HUES48 (cell line): ENCODE results near the gene ASIC3.

ENCODE experiments used
- H3K27ac ChIP-seq: one replicate; pipeline ENCODE4 v1.7.0; 2013; ENCODE audit warnings: low read depth, low read length, inconsistent platforms
- H3K27me3 ChIP-seq: 2 replicates; pipeline ENCODE4 v1.6.1; 2013; ENCODE audit warnings: mild to moderate bottlenecking, low read length; ENCODE audit not compliant: control insufficient read depth, insufficient read depth
- H3K36me3 ChIP-seq: 2 replicates; pipeline ENCODE4 v1.6.1; 2013; ENCODE audit warnings: low read length; ENCODE audit not compliant: control insufficient read depth, insufficient read depth
- H3K4me1 ChIP-seq: 2 replicates; pipeline ENCODE4 v1.6.1; 2013; ENCODE audit warnings: mild to moderate bottlenecking, low read length; ENCODE audit not compliant: control insufficient read depth, insufficient read depth
- H3K4me3 ChIP-seq: 2 replicates; pipeline ENCODE4 v1.5.1; 2013; ENCODE audit warnings: mild to moderate bottlenecking, low read depth, low read length
- H3K9ac ChIP-seq: 2 replicates; pipeline ENCODE4 v1.6.1; 2013; ENCODE audit warnings: mild to moderate bottlenecking, low read depth, low read length, moderate library complexity
- H3K9me3 ChIP-seq: 2 replicates; pipeline ENCODE4 v1.6.1; 2013; ENCODE audit warnings: low read length; ENCODE audit not compliant: control insufficient read depth, insufficient read depth

Gene ASIC3

DNA sequence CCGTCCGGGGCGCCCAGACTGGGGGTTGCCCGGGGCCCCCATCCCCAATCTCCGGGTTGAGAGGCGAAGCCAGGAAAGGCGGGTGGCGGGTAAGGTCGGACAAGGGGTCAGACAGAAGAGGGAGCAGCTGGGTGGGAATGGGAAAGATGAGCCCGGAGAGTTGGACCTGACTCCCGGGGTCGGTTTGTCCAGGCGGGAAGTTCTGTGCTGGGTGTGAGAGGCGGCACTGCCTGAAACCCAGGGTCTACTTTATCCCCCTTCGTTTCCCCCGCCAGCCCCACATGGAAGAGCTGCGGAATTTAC, 11.7 kb downstream of the ASIC3 start:
- peaks cover 7% of the 10 kb centered on the region for H3K36me3 ChIP-seq
- no peaks in the 10 kb centered on the region for H3K9me3 ChIP-seq
- peak overlapping the region; percentile 13; the same call in 1 of the 2 replicates for H3K9ac ChIP-seq
- peak overlapping the region; percentile 86 for H3K4me3 ChIP-seq
- H3K4me1 ChIP-seq: peaks cover 44% of the 10 kb centered on the region
- H3K27ac ChIP-seq: peak overlapping the region; percentile 91
- H3K27me3 ChIP-seq: peaks cover 4% of the 10 kb centered on the region; the same call in 1 of the 2 replicates

DNA sequence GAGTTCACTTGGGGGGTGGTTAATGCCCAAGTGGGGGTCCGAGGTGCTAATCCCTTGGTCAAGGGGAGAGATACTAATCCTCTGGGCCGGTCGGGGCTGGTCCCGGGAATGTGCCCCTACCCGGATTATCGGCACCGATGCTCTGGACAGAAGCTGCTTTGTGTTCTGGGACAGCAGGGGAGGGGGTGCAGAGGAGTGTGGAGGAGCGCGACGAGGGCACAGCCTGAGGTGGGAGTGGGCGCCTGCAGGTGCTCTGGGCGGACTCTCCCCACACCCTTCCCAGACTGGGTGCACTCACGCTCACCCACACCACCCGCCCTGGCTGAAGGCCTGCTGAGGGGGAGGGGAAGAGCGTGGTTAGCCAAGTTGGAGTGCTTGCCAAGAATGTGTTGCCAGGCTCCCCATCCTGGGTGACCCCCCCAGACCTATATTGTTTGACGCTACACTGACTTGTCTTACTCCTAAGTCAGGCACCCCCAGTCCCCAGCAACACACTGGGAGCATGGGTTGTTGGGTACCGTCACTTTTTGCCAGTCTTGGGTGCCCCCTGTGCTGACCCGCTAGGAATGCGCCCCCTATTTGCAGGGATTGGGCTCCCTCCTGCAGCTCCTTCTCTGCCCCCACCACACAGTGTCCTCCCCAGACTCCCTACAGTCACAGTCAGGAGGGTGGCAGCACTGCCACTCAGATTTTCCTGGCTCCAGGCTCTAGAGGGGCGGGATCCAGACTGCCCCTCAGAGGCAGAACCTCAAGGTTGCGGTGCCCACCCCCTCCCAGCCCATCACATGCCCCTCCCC, 12.3 kb downstream of the ASIC3 start:
- Histone ChIP-seq H3K9me3 (no peaks in the 10 kb centered on the region), H3K9ac (peak overlapping the region; percentile 13; the same call in 1 of the 2 replicates), H3K4me1 (peaks cover 44% of the 10 kb centered on the region), H3K27me3 (peaks cover 4% of the 10 kb centered on the region; the same call in 1 of the 2 replicates), H3K27ac (peak overlapping the region; percentile 91), H3K36me3 (peaks cover 12% of the 10 kb centered on the region), H3K4me3 (peak overlapping the region; percentile 86)

DNA sequence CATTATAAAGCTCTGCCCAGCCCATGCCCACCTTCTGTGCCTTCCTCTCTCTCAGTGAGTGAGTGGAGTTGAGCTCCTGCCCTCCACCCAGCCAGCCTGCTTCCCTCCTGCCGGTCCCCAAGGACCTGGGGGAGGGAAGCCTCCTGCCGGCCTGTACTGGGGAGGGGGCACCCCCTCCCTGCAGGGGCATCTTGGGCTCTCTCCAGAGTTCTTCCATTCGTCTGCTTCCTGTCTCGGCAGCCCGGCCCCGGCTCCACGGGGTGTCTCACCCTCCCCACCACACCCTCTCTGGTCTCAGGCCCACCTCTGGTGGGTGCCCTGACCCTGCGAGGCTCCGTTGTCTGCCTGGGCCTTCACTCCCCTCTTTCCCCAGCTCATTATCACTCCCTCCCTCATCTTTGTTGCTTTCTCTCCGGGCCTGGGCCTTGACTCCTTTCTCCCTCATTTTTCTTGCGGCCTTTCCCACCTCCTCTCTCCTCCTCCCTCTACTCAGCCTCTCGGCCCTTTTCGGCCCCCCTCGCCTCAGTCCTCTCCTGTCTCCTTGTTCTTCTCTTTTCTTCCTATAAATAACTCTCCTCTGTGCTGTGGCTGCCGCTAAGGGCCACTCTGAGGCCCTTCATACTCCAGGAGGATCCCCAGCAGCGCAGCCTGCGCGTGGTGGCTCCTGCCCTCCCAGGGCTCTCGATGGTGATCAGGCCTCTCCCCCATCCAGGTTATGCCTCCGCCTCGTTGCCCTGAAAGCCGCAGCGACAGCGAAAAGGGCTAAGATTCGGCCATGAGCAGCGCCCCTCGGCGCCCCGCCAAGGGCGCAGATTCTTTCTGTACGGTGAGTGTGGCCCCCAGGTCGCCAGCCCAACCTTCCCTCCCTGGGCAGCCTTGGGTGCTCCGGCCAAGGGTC, 13.1 kb downstream of the ASIC3 start:
- Histone ChIP-seq H3K9me3 (no peaks in the 10 kb centered on the region), H3K9ac (no peak overlapping the region; the same call in 1 of the 2 replicates), H3K27me3 (peaks cover 2% of the 10 kb centered on the region; the same call in 1 of the 2 replicates), H3K36me3 (peaks cover 20% of the 10 kb centered on the region), H3K4me1 (peaks cover 42% of the 10 kb centered on the region), H3K27ac (peak overlapping the region; percentile 91), H3K4me3 (peak overlapping the region; percentile 86)

DNA sequence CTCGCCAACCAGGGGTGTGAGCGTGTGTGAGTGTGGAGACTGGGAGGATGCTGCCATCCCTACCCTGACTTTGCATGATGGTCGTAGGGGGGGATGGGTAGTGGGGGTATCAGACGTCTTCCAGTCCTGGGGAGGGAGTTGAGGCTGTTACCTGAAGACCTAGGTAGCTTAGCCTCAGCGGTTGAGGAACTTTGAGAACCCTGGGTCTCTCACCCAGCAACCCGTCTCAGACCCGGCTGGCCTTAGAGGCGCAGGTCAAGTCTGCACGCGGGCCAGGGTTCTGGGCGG, 13.7 kb downstream of the ASIC3 start:
- no peak overlapping the region; the same call in 1 of the 2 replicates for H3K9ac ChIP-seq
- no peaks in the 10 kb centered on the region for H3K27me3 ChIP-seq
- H3K4me1 ChIP-seq: peaks cover 36% of the 10 kb centered on the region
- peaks cover 26% of the 10 kb centered on the region for H3K36me3 ChIP-seq
- H3K9me3 ChIP-seq: no peaks in the 10 kb centered on the region
- peak overlapping the region; percentile 91 for H3K27ac ChIP-seq
- H3K4me3 ChIP-seq: peak overlapping the region; percentile 86

DNA sequence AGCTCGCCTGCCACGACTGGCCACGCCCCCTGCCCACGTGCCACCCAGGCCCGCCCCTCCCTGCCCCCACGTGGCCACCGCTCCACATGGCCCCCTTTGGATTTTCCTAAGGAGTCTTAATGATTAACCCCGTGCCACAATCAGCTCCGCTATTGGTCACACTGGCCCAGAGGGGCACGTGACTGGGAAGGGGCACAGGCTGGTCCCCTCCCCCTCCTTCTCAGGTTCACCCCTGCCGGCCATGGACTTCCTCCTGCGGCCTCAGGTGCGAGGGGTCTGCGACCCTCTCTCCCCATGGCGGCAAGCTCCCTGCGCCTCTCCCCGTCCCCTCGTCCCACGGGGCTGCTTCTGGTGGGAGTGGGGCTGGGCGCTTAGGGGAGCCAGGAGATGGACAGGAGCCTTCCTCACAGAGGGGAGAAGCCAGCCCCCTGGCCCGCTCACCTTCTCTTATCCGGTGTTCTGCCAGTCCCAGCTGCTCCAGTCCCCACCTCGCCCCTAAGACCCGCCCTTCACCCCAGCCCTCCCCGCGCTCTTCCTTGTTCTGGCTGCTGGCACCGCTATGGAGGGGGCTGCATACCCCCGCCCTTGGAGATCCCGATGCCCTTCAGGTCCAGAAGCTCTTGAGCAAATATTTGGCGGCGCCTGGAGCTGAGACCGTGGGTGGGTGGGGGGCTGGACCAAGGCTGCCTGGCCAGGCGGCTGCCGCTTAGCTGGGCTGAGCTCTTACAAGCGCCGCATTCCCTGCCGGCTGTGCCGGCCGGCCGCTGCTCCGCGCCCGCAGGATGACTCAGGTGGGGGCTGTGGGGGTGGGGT, 14.3 kb downstream of the ASIC3 start:
- Histone ChIP-seq H3K27ac (peak overlapping the region; percentile 91), H3K9ac (peak overlapping the region; percentile 55; the same call in 1 of the 2 replicates), H3K9me3 (no peaks in the 10 kb centered on the region), H3K4me1 (peaks cover 38% of the 10 kb centered on the region), H3K27me3 (no peaks in the 10 kb centered on the region), H3K36me3 (peaks cover 31% of the 10 kb centered on the region), H3K4me3 (peak overlapping the region; percentile 71)

DNA sequence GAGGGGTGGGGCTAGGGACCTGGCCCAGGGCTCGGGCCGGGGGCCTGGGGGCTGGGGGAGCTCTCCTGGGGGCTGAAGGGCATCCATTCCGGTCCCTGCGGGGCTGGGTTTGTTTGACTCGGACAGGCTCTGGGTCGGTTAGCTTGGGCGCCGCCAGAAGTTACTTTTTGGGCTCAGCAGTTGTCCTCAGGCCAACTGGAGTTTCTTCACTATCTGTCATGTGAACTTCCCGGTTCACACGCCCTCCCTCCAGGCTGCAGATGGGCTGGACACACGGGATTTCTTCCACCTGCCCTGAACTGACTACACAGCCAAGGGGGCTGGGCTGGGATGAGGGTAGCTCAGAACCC, 14.9 kb downstream of the ASIC3 start:
- Histone ChIP-seq H3K36me3 (peaks cover 37% of the 10 kb centered on the region), H3K4me3 (peak overlapping the region; percentile 71), H3K27ac (peak overlapping the region; percentile 91)

DNA sequence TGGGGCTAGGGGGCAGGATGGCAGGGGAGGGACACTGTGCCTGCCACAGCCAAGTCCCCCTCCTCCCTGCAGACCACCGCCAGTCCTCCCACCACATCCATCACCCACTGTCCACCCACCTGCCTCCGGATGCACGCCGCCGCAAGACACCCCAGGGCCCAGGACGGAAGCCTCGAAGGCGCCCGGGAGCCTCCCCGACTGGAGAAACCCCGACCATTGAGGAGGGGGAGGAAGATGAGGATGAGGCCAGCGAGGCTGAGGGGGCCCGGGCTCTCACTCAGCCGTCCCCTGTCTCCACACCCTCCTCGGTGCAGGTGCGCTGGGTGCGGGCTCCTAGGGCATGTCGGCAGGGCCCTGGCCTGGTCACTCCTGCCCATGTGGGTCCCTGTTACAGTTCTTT, 16.1 kb downstream of the ASIC3 start:
- Histone ChIP-seq H3K9ac (no peak overlapping the region), H3K9me3 (no peaks in the 10 kb centered on the region), H3K4me3 (no peak overlapping the region), H3K27ac (no peak overlapping the region), H3K36me3 (peaks cover 48% of the 10 kb centered on the region), H3K4me1 (peaks cover 31% of the 10 kb centered on the region), H3K27me3 (no peaks in the 10 kb centered on the region)

More for the DNA sequence above, 14.9 kb downstream of the ASIC3 start:
- H3K9ac ChIP-seq: no peak overlapping the region
- no peaks in the 10 kb centered on the region for H3K9me3 ChIP-seq
- peaks cover 41% of the 10 kb centered on the region for H3K4me1 ChIP-seq
- no peaks in the 10 kb centered on the region for H3K27me3 ChIP-seq

DNA sequence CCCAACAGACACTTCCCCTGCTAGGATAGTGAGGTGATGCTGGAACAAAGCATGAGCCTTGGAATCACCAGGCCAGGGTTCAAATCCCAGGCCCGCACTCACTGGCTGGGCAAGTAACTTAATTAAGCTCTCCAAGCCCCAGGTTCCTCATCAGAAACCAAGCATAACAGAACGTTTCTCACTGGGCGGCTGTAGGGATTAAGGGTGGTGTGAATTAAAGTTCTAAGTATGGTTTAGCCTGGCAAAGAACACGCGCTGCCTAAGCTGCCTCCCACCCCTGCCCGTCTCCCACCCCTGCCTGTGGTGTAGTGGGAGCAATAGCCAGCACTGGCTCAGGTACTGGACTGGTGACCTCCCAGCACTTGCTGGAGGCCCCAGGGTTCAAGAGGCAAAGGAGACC, 16.7 kb downstream of the ASIC3 start:
- Histone ChIP-seq H3K27ac (no peak overlapping the region), H3K36me3 (peaks cover 53% of the 10 kb centered on the region), H3K27me3 (no peaks in the 10 kb centered on the region)

DNA sequence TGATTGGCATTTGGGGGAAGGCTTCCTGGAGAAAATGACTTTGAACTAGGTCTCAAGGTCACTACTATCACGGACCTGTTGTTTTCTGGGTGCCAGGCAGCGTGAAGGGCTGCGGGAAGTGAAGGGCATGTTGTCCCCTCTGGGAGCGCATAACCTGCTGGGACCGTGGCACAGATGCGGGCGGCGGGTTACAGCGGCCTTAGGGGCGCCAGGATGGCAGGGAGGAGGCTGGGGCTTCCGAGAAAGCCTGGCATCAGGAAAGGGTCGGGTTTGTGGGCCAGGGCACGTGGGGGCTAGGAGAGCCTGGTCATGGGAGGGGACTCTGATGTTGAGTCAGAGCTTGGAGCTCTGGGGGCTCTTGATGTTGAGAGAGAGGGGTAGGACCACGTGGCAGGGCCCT, 17.2 kb downstream of the ASIC3 start:
- no peak overlapping the region for H3K4me3 ChIP-seq
- peaks cover 59% of the 10 kb centered on the region for H3K36me3 ChIP-seq
- peaks cover 29% of the 10 kb centered on the region for H3K4me1 ChIP-seq
- H3K9ac ChIP-seq: no peak overlapping the region
- no peaks in the 10 kb centered on the region for H3K9me3 ChIP-seq
- no peaks in the 10 kb centered on the region for H3K27me3 ChIP-seq
- H3K27ac ChIP-seq: no peak overlapping the region

More for the DNA sequence above, 16.7 kb downstream of the ASIC3 start:
- Histone ChIP-seq H3K9me3 (no peaks in the 10 kb centered on the region), H3K4me1 (peaks cover 31% of the 10 kb centered on the region), H3K9ac (no peak overlapping the region), H3K4me3 (no peak overlapping the region)

DNA sequence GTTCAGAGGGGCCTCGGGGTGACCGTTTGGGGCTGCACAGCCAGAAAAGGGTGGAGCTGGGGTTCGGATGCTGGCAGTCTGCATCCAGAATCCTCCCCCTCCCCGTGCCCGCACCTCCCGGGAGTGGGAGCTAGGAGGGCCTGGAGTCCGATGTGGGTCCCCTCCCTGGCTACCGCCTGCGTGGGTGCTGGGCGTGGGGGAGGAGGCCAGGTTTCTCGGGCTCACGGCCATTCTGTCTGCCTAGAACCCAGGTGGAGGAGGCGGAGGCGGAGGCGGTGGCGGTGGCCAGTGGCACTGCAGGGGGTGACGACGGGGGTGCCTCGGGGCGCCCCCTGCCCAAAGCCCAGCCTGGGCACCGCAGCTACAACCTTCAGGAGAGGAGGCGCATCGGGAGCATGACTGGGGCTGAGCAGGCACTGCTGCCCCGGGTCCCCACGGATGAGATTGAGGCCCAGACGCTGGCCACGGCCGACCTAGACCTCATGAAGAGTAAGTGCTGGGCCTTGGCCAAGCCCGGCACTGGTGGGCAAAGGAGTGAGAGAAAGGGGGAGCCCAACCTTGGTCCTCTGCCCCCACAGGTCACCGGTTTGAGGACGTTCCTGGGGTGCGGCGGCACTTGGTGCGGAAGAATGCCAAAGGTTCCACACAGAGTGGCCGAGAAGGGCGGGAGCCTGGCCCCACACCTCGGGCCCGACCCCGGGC, 18.1 kb downstream of the ASIC3 start:
- no peak overlapping the region for H3K4me3 ChIP-seq
- peaks cover 68% of the 10 kb centered on the region for H3K36me3 ChIP-seq
- H3K9me3 ChIP-seq: no peaks in the 10 kb centered on the region

More for the DNA sequence above, 18.1 kb downstream of the ASIC3 start:
- H3K27ac ChIP-seq: no peak overlapping the region
- no peak overlapping the region for H3K9ac ChIP-seq
- H3K27me3 ChIP-seq: no peaks in the 10 kb centered on the region
- peaks cover 20% of the 10 kb centered on the region for H3K4me1 ChIP-seq
